Duodenal mucosa (tissue), 2 donors: ENCODE measurements around the gene TSPAN13.

ENCODE experiments used
- H3K27ac ChIP-seq: one replicate; pipeline ENCODE4 v1.7.0; 2013; ENCODE audit warnings: low read depth, low read length
- H3K27me3 ChIP-seq, 2 donors: one replicate each; pipeline ENCODE4 v1.7.0; 2013; ENCODE audit warnings: low read length in 2 of 2, control low read depth in 1 of 2; ENCODE audit not compliant: insufficient read depth in 2 of 2, control insufficient read depth in 1 of 2
- H3K36me3 ChIP-seq, 2 donors: one replicate each; pipeline ENCODE4 v1.7.0; 2013; ENCODE audit warnings: low read length in 2 of 2, control low read depth in 1 of 2; ENCODE audit not compliant: insufficient read depth in 2 of 2, control insufficient read depth in 1 of 2
- H3K4me1 ChIP-seq, 2 donors: one replicate each; pipeline ENCODE4 v1.7.0; 2013; ENCODE audit warnings: low read length in 2 of 2, control low read depth in 1 of 2; ENCODE audit not compliant: insufficient read depth in 2 of 2, control insufficient read depth in 1 of 2
- H3K4me3 ChIP-seq, 2 donors: one replicate each; pipeline ENCODE4 v1.7.0; 2013; ENCODE audit warnings: low read length in 2 of 2, low read depth in 1 of 2
- H3K9ac ChIP-seq, 2 donors: one replicate each; pipeline ENCODE4 v1.7.0; 2013; ENCODE audit warnings: low read length in 2 of 2, low read depth in 1 of 2
- H3K9me3 ChIP-seq, 2 donors: one replicate each; pipeline ENCODE4 v1.7.0; 2013; ENCODE audit warnings: low read length in 2 of 2, control low read depth in 1 of 2; ENCODE audit not compliant: control insufficient read depth in 1 of 2

TSPAN13 gene

DNA sequence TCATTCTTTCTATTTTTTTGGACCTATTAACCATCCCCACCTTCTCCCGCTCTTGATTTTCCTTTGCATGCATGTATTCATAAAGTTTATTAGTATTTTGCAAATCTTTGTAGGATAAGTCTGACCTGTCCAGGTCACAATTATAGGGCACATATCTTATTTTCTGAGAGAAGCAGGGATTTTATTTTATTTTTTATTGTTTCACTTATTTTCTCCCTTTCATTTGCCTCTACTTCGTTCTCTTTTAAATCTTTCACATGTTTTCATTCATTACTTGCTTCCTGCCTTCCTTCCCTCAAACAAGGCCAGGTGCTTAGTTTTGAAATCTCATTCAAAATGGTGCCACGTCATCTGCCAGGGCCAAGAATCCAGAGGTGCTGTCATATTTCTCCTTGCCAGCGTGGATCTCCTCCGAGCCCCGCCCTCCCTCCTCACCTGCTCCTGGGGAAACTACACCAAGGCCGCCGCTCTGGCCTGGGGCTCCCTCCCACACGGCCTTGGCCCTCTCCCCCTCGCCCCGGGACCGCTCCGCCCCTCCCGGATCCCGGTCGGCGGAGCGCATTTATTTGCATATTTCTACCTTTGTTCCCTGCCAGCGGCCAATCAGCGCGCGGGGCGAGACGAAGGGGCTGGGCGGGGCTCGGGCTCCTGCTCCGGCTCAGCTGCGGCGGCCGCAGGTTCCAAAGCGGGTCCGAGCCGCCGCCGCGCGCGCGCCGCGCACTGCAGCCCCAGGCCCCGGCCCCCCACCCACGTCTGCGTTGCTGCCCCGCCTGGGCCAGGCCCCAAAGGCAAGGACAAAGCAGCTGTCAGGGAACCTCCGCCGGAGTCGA lies at the start of gene TSPAN13:
TSS of gene TSPAN13 (plus strand) at position 654 of the 830 bp plus-strand sequence. CDS start 213 bp downstream, outside the sequence.
- Histone ChIP-seq H3K27me3 (no peaks in the 10 kb centered on the region), H3K27ac (peak within 1 kb of the TSS; percentile 51), H3K4me3 (peak within 1 kb of the TSS; percentile 85 to 88), H3K9me3 (no peaks in the 10 kb centered on the region), H3K4me1 (peaks cover 0 to 16% of the 10 kb centered on the region in 2 donors), H3K9ac (peak within 1 kb of the TSS; percentile 86 to 88), H3K36me3 (no peaks in the 10 kb centered on the region)

DNA sequence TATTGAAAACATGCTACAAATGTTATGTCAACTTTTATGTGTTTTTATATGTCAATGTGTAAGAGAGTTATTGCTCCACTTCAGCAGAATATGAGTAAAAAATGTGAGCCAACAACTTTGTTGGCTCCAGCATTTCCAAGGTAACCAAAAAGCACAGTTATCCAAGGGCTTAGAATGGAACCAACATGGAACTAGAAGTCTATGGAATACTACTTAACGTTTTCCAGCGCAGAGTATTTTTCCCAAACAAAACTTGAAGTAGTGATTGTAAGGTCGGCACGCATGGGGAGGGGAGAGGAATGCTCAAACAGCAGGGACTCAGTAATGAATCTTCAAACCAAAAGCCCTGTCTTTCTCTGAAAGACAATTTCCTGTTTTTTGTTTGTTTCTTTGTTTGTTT lies 45.0 kb upstream of the TSPAN13 start:
- Histone ChIP-seq H3K9ac (no peak overlapping the region), H3K4me3 (no peak overlapping the region), H3K27ac (no peak overlapping the region), H3K27me3 (no peaks in the 10 kb centered on the region), H3K4me1 (no peaks in the 10 kb centered on the region), H3K9me3 (no peaks in the 10 kb centered on the region), H3K36me3 (peaks cover 10 to 24% of the 10 kb centered on the region in 2 donors)

GRCh38 chr7:16708980-16709379 lies 44.6 kb upstream of the TSPAN13 start:
- Histone ChIP-seq H3K27me3 (no peaks in the 10 kb centered on the region), H3K9ac (no peak overlapping the region), H3K4me3 (no peak overlapping the region), H3K36me3 (peaks cover 7 to 22% of the 10 kb centered on the region in 2 donors), H3K9me3 (no peaks in the 10 kb centered on the region), H3K27ac (no peak overlapping the region), H3K4me1 (no peaks in the 10 kb centered on the region)

DNA sequence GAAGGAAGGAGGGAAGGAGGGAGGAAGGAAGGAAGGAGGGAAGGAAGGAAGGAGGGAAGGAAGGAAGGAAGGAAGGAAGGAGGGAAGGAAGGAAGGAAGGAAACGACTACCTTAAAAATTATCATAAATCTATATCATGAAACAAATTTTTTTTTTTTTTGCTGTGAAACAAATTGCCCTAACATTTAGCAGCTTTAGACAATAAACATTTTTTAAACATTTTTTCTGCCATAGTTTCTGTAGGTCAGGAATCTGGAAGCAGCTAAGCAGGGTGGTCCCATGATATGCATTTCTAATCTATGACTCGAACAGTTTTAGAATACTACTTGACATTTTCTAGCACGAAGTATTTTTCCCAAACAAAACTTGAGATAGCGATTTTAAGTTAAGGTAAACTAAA lies 42.9 kb upstream of the TSPAN13 start:
- H3K27ac ChIP-seq, result no peak overlapping the region
- no peaks in the 10 kb centered on the region for H3K4me1 ChIP-seq
- peaks cover 7 to 9% of the 10 kb centered on the region in 2 donors for H3K36me3 ChIP-seq
- no peak overlapping the region for H3K4me3 ChIP-seq
- H3K9ac ChIP-seq, result no peak overlapping the region
- no peaks in the 10 kb centered on the region for H3K27me3 ChIP-seq
- H3K9me3 ChIP-seq, result no peaks in the 10 kb centered on the region

DNA sequence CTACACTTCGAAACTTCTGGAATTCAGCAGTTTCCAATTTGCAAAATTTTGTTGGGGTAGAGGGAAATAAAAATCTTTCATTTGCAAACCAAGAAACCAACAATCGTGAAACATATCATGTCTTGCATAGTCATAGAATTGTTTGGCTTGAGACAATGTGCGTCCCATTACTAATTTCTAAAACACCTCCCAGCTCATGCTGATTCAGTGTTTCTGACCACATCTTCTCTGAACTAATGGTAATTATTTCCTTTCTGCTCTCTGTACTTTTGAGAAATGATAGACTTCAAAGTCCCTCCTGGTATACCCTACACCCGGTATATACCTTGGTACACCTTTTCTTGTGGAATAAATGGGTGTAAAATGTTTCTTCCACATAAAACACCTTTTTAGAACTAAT lies 41.8 kb upstream of the TSPAN13 start:
- Histone ChIP-seq H3K9me3 (no peaks in the 10 kb centered on the region), H3K4me1 (no peaks in the 10 kb centered on the region), H3K4me3 (no peak overlapping the region), H3K9ac (no peak overlapping the region), H3K27ac (no peak overlapping the region), H3K36me3 (no peaks in the 10 kb centered on the region), H3K27me3 (no peaks in the 10 kb centered on the region)

- Histone ChIP-seq H3K9ac (no peak overlapping the region), H3K4me3 (no peak overlapping the region), H3K27ac (no peak overlapping the region), H3K9me3 (no peaks in the 10 kb centered on the region), H3K27me3 (no peaks in the 10 kb centered on the region), H3K36me3 (no peaks in the 10 kb centered on the region), H3K4me1 (no peaks in the 10 kb centered on the region)
These were observed 40.6 kb upstream of the TSPAN13 start for GRCh38 chr7:16712916-16713315.

DNA sequence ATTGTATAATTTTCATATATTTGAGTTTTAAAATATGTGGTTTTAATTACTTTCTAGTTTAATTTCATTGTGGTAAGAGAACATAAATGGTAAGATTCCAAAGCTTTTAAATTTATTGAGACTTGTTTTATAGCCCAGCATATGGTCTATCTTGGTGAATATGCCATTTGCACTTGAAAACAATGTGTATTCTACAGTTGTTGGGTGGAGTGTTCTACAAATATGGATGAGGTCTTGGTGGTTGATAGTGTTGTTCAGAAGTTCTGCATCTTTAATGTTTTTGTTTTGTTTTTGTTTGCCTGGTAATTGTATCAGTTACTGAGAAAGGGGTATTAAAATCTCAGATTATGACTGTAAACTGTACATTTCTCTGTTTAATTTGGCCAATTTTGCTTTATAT lies 37.6 kb upstream of the TSPAN13 start:
- H3K9me3 ChIP-seq, result no peaks in the 10 kb centered on the region

DNA sequence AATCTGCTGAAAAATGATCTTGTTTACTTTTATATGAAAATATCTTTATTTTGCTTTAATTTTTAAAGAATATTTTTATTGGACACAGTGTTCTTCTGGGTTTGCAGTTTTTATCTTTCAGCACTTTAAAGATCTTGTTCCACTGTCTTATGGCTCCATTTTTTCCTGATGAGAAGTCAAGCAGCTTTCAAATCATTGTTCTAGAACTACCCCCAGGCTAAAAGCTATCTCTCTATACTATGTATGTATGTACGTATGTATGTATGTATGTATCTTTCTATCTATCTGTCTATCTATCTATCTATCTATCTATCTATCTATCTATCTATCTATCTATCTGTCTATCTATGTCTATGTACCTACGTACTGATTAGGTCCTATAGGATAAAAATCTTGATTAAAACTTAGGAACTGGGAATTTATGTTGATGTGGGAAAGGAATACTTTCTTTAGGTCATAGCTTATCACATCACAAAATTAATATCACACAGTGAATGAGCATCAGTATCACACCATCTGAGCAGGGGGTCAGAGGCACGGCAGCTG lies 35.4 kb upstream of the TSPAN13 start:
- Histone ChIP-seq H3K27ac (no peak overlapping the region), H3K4me1 (peaks cover 0 to 14% of the 10 kb centered on the region in 2 donors), H3K36me3 (no peaks in the 10 kb centered on the region), H3K9me3 (no peaks in the 10 kb centered on the region), H3K9ac (no peak overlapping the region), H3K4me3 (no peak overlapping the region), H3K27me3 (no peaks in the 10 kb centered on the region)

More for the DNA sequence above, 37.6 kb upstream of the TSPAN13 start:
- no peaks in the 10 kb centered on the region for H3K27me3 ChIP-seq
- peaks cover 0 to 14% of the 10 kb centered on the region in 2 donors for H3K4me1 ChIP-seq
- no peak overlapping the region for H3K4me3 ChIP-seq
- no peak overlapping the region for H3K9ac ChIP-seq
- H3K36me3 ChIP-seq, result no peaks in the 10 kb centered on the region
- H3K27ac ChIP-seq, result no peak overlapping the region

DNA sequence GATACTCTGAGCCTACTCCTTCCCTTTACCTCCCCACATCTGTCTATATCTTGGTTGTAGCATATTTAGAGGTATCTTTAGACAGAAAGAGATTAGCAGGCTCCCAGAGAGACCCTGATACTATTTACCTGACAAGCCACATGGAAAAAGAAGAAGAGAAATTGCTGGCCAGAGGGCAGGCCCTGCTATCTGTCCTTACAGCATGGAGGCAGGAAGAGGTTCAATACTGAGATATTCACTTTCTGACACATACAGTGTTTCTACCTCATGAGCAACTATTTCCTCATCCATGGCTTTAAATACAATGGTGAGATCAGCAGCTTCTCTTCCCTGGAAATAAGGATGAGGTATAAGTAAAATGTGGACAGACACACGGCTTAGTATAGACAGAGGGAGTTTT lies 33.9 kb upstream of the TSPAN13 start:
- Histone ChIP-seq H3K4me3 (no peak overlapping the region), H3K27me3 (no peaks in the 10 kb centered on the region), H3K9me3 (no peaks in the 10 kb centered on the region), H3K27ac (no peak overlapping the region), H3K9ac (no peak overlapping the region), H3K36me3 (no peaks in the 10 kb centered on the region), H3K4me1 (peaks cover 0 to 14% of the 10 kb centered on the region in 2 donors)

GRCh38 chr7:16721541-16721940 lies 32.0 kb upstream of the TSPAN13 start:
- H3K4me3 ChIP-seq, result no peak overlapping the region
- no peak overlapping the region for H3K9ac ChIP-seq
- no peaks in the 10 kb centered on the region for H3K36me3 ChIP-seq
- H3K9me3 ChIP-seq, result no peaks in the 10 kb centered on the region
- no peak overlapping the region for H3K27ac ChIP-seq
- no peaks in the 10 kb centered on the region for H3K27me3 ChIP-seq
- H3K4me1 ChIP-seq, result peaks cover 0 to 14% of the 10 kb centered on the region in 2 donors
